ENCODE data around the gene NECTIN2.

Gene NECTIN2

GRCh38 chr19:44813841-44814470 is 32.1 kb upstream of the NECTIN2 start:
- ChIA-PET CTCF (no interaction called here), POLR2A (no interaction called here)
- no peak for TF ChIP-seq HDGF (IDR thresholded peaks at IDR 0.05; ENCODE audit: borderline replicate concordance)
- TF ChIP-seq BHLHE40 (IDR thresholded peaks at IDR 0.05; ENCODE audit: borderline replicate concordance) = no peak
- TF ChIP-seq FOXM1 (IDR thresholded peaks at IDR 0.05; ENCODE audit: borderline replicate concordance) = no peak
- TF ChIP-seq NFRKB (IDR thresholded peaks at IDR 0.05) = no peak
- no peak for DNase-seq (ENCODE audit: extremely low spot score)

DNA sequence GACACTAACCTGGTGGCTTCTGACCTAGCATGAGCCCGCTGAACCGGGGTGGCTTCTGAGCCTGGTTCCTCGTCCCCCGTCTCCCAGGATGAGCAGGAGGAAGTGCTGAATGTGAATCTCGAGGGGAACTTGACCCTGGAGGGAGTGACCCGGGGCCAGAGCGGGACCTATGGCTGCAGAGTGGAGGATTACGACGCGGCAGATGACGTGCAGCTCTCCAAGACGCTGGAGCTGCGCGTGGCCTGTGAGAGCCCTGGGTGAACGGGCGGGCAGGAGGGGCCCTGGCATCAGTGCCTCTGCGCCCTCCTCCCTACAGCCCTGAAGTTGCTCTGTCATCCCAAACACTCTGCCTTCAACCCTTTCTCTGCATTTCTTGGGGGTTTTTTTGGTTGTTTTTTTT is 31.6 kb upstream of the NECTIN2 start:
- ChIA-PET CTCF (no interaction called here), POLR2A (no interaction called here)
- TF ChIP-seq BHLHE40 (IDR thresholded peaks at IDR 0.05; ENCODE audit: borderline replicate concordance) (no peak), TARDBP (IDR thresholded peaks at IDR 0.05) (no peak), FOXM1 (IDR thresholded peaks at IDR 0.05; ENCODE audit: borderline replicate concordance) (no peak), L3MBTL2 (conservative IDR thresholded peaks at IDR 0.05) (no peak), SP1 (IDR thresholded peaks at IDR 0.05) (no peak), HDGF (IDR thresholded peaks at IDR 0.05; ENCODE audit: borderline replicate concordance) (no peak), NFRKB (IDR thresholded peaks at IDR 0.05) (no peak), CTBP1 (IDR thresholded peaks at IDR 0.05; ENCODE audit: borderline replicate concordance) (no peak), FOXK2 (IDR thresholded peaks at IDR 0.05) (no peak), ELF4 (IDR thresholded peaks at IDR 0.05) (no peak), LEF1 (IDR thresholded peaks at IDR 0.05; ENCODE audit: borderline replicate concordance) (no peak), ZNF384 (IDR thresholded peaks at IDR 0.05) (no peak), FOXA1 (IDR thresholded peaks at IDR 0.05) (no peak), SUZ12 (IDR thresholded peaks at IDR 0.05) (no peak), ARNT (IDR thresholded peaks at IDR 0.05) (no peak)
- TF ChIP-seq, protein P1, sequence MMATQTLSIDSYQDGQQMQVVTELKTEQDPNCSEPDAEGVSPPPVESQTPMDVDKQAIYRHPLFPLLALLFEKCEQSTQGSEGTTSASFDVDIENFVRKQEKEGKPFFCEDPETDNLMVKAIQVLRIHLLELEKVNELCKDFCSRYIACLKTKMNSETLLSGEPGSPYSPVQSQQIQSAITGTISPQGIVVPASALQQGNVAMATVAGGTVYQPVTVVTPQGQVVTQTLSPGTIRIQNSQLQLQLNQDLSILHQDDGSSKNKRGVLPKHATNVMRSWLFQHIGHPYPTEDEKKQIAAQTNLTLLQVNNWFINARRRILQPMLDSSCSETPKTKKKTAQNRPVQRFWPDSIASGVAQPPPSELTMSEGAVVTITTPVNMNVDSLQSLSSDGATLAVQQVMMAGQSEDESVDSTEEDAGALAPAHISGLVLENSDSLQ (IDR thresholded peaks at IDR 0.05) = no peak
- no peak for DNase-seq (ENCODE audit: extremely low spot score)

- CTCF ChIA-PET = no interaction called here
- POLR2A ChIA-PET = no interaction called here
- no peak for DNase-seq (ENCODE audit: extremely low spot score)
- no peak for TF ChIP-seq LEF1 (IDR thresholded peaks at IDR 0.05; ENCODE audit: borderline replicate concordance)
- TF ChIP-seq FOXK2 (IDR thresholded peaks at IDR 0.05) = no peak
- no peak for TF ChIP-seq ARNT (IDR thresholded peaks at IDR 0.05)
- TF ChIP-seq CTBP1 (IDR thresholded peaks at IDR 0.05; ENCODE audit: borderline replicate concordance) = no peak
- TF ChIP-seq SUZ12 (IDR thresholded peaks at IDR 0.05) = no peak
- TF ChIP-seq SP1 (IDR thresholded peaks at IDR 0.05) = no peak
- TF ChIP-seq TARDBP (IDR thresholded peaks at IDR 0.05) = no peak
- TF ChIP-seq, protein P1 (IDR thresholded peaks at IDR 0.05) = no peak
- TF ChIP-seq HDGF (IDR thresholded peaks at IDR 0.05; ENCODE audit: borderline replicate concordance) = no peak
- no peak for TF ChIP-seq FOXA1 (IDR thresholded peaks at IDR 0.05)
- TF ChIP-seq ZNF384 (IDR thresholded peaks at IDR 0.05) = no peak
- no peak for TF ChIP-seq BHLHE40 (IDR thresholded peaks at IDR 0.05; ENCODE audit: borderline replicate concordance)
- TF ChIP-seq FOXM1 (IDR thresholded peaks at IDR 0.05; ENCODE audit: borderline replicate concordance) = no peak
Measured at GRCh38 chr19:44816301-44816700, 29.8 kb upstream of the NECTIN2 start.

DNA sequence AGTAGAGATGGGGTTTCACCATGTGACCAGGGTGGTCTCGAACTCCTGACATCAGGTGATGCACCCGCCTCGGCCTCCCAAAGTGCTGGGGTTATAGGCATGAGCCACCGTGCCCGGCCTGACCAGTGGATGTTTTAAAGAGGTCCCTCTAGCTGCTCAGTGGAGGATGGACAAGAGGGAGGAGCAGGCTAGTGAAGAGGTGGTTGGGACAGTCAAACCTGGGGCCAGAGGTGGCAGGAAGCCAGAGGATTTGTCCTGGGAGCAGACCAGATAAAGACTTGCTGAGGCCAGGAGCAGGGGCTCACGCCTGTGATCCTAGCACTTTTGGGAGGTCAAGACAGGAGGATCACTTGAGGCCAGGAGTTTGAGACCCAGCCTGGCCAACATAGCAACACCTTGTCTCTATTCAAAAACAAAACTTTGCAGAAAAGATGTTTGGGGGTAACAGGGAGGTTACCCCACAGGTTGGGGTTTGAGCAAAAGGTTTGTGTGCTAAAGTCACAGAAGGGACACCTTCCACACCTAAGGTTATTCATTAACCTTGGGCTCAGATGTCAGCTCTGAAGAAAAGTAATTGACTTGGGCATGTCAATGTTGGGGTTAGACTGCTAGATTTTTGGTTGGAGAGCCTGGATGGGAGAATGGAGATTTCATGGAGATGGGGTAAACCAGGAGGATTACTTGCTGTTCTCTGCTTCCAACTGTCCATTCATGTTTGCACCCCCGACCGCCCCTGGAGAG is 28.2 kb upstream of the NECTIN2 start:
- CTCF ChIA-PET = no interaction called here
- POLR2A ChIA-PET = no interaction called here
- no peak for TF ChIP-seq ZNF384 (IDR thresholded peaks at IDR 0.05)
- TF ChIP-seq SP1 (IDR thresholded peaks at IDR 0.05) = no peak
- DNase-seq (ENCODE audit: extremely low spot score) = peak; percentile 6

DNA sequence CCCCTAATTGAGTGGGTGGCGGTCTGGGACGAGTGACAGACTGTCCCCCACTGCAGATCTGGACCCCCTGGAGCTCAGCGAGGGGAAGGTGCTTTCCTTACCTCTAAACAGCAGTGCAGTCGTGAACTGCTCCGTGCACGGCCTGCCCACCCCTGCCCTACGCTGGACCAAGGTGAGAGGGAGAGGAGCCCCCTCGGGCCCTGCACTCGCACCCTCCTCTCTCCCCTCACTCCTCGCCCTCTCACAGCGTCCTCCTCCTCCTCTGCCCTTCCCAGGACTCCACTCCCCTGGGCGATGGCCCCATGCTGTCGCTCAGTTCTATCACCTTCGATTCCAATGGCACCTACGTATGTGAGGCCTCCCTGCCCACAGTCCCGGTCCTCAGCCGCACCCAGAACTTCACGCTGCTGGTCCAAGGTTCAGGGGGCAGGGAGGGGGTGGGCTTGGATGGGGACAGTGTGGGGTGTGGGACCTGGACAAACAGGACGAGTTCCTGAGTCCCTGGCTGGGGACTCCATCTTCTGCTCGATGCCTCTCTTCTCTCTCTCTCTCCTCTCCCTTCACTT is 27.5 kb upstream of the NECTIN2 start:
- no peak for TF ChIP-seq L3MBTL2 (conservative IDR thresholded peaks at IDR 0.05)
- no peak for TF ChIP-seq BHLHE40 (IDR thresholded peaks at IDR 0.05; ENCODE audit: borderline replicate concordance)
- no peak for TF ChIP-seq SP1 (IDR thresholded peaks at IDR 0.05)
- TF ChIP-seq ZNF384 (IDR thresholded peaks at IDR 0.05) = no peak
- ChIA-PET POLR2A (no interaction called here), CTCF (interaction anchor here (1.5 kb wide), 1 partner anchor 30 kb away, joined by 4 read pairs; no protein-coding TSS in a partner anchor)
- peak; percentile 6 for DNase-seq (ENCODE audit: extremely low spot score)

GRCh38 chr19:44819246-44819832 is 26.8 kb upstream of the NECTIN2 start:
- POLR2A ChIA-PET = no interaction called here
- TF ChIP-seq SUZ12 (IDR thresholded peaks at IDR 0.05) (no peak), TARDBP (IDR thresholded peaks at IDR 0.05) (no peak), ELF4 (IDR thresholded peaks at IDR 0.05) (no peak), L3MBTL2 (conservative IDR thresholded peaks at IDR 0.05) (no peak), BHLHE40 (IDR thresholded peaks at IDR 0.05; ENCODE audit: borderline replicate concordance) (no peak), FOXK2 (IDR thresholded peaks at IDR 0.05) (no peak)
- DNase-seq (ENCODE audit: extremely low spot score) = peak; percentile 6
- CTCF ChIA-PET = interaction anchor here (1.5 kb wide), 1 partner anchor 29 kb away, joined by 4 read pairs; no protein-coding TSS in a partner anchor
